ENCODE data around the gene ACOXL.
"Not testable (repeated sequence)": the region's sequence is repeated elsewhere in the genome, so short reads cannot be mapped to it uniquely, and the experiment has no call there.

Gene ACOXL

GRCh38 chr2:111025288-111025687, 292.9 kb downstream of the ACOXL start:
- no peak for DNase-seq

GRCh38 chr2:111028720-111029119, 296.3 kb downstream of the ACOXL start:
- DNase-seq: no peak

- no peak for DNase-seq
Measured at GRCh38 chr2:111029181-111029927, 297.0 kb downstream of the ACOXL start.

GRCh38 chr2:111030260-111030891, 298.0 kb downstream of the ACOXL start:
- no peak for DNase-seq

GRCh38 chr2:111030945-111031344, 298.6 kb downstream of the ACOXL start:
- DNase-seq: no peak

GRCh38 chr2:111031546-111032478, 299.4 kb downstream of the ACOXL start:
- no peak for DNase-seq

- no peak for DNase-seq
Measured at GRCh38 chr2:111032721-111033429, 300.5 kb downstream of the ACOXL start.

- no peak for DNase-seq
Measured at GRCh38 chr2:111034146-111034545, 301.8 kb downstream of the ACOXL start.

GRCh38 chr2:111034606-111035005, 302.2 kb downstream of the ACOXL start:
- DNase-seq: no peak

GRCh38 chr2:111035830-111036441, 303.6 kb downstream of the ACOXL start:
- no peak for DNase-seq

- DNase-seq: no peak
Measured at GRCh38 chr2:111037128-111037527, 304.8 kb downstream of the ACOXL start.

- no peak for DNase-seq
Measured at GRCh38 chr2:111039628-111040383, 307.4 kb downstream of the ACOXL start.

GRCh38 chr2:111041398-111042202, 309.2 kb downstream of the ACOXL start:
- DNase-seq: no peak

- DNase-seq: no peak
Measured at GRCh38 chr2:111042261-111042660, 309.9 kb downstream of the ACOXL start.

GRCh38 chr2:111042772-111043771, 310.7 kb downstream of the ACOXL start:
- DNase-seq: no peak

- DNase-seq: no peak
Measured at GRCh38 chr2:111044066-111044465, 311.7 kb downstream of the ACOXL start.

GRCh38 chr2:111045236-111045635, 312.9 kb downstream of the ACOXL start:
- DNase-seq: not testable (repeated sequence)

- no peak for DNase-seq
Measured at GRCh38 chr2:111045771-111046444, 313.5 kb downstream of the ACOXL start.

GRCh38 chr2:111046670-111047069, 314.3 kb downstream of the ACOXL start:
- DNase-seq: no peak
